Glomerular visceral epithelial cell (primary cell): ENCODE results near the gene TNS1.

ENCODE experiments used
- DNase-seq: peaks from one replicate; pipeline ENCODE4 v3.0.0-alpha.2; 2016; ENCODE audit errors: extremely low spot score

The TNS1 gene

GRCh38 chr2:217943446-217944321 lies 59.1 kb downstream of the TNS1 start:
- peak; percentile 90 for DNase-seq

DNA sequence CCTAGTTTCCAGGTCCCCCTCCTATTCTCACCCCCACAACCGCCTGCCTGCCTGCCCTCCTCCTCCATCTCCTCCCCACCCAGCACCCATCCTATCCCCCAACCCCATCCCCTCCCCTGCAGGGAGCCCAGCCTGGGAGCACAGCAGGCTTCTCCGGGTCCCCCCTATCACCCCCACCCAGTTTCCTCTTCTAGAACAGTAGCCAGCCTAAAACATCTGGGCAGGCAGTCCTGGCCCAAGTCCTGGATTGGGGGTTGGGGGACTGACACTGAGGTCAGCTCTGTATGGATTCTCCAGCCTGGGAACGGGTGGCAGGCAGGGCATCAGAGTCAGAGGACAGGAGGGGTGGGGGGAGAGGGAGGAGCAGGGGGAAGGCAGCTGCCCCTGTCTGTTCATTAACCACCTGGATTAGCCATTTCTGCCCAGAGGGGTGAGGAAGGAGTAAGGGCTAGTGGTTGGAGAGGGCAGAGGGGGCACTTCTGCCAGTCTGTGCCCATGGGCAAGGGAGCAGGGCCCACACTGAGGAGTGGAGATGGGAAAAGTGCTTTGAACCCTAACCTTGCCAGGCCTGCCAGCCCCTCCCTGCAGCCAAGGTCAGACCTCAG lies 60.0 kb downstream of the TNS1 start:
- DNase-seq: peak; percentile 76

- DNase-seq: no peak
Measured at GRCh38 chr2:217941886-217942728, 60.7 kb downstream of the TNS1 start.

DNA sequence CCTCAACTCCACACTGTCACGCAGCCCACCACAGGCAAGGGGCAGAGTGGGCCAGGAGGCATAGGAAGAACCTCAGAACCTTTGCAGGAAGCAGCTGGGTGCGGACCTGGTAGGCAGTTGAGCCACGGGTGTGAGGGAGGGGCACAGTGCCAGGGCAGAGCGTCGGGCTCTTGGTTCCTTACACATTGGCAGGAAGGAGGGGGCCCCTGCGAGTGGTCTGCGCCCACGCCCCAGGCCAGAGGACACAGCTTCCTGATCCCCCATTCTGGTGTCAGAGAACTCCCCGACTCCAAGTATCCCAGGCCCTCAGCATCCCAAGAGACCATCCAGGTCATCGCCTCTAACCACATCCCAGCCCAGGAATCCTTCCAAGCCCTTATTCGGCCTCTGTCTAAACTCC lies 61.5 kb downstream of the TNS1 start:
- DNase-seq: no peak

GRCh38 chr2:217940261-217941220 lies 62.3 kb downstream of the TNS1 start:
- DNase-seq: no peak

DNA sequence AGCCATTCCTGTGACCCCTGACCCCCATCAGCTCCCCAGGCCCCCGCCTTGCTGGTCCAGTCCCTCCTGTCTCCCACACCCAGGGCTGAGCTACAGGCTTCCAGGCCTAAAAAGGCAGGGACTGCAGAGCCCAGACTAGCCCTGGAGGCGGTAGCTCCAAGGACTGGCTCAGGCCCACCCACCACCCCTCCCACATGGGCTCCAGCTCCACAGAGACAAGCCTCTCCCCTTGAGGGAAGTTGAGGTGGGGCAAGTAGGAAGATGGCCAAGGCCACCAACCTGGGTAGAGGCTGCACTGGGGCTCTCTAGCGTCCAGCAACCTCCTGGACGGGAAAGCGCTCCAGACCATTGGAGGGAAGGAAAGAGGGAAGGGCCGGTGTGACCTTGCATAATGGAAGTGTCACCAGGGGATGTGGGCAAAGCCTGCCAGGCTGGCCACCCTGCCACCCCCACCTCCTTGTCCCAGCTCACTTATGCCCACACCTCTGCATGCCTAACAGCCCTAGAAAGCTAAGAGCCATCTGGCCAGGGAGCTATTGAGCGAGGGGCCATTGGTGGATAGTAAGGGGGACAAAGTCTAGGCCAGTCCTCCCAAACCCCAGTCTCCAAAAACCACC lies 63.1 kb downstream of the TNS1 start:
- DNase-seq: no peak

- no peak for DNase-seq
Measured at GRCh38 chr2:217939220-217939619, 63.6 kb downstream of the TNS1 start.

DNA sequence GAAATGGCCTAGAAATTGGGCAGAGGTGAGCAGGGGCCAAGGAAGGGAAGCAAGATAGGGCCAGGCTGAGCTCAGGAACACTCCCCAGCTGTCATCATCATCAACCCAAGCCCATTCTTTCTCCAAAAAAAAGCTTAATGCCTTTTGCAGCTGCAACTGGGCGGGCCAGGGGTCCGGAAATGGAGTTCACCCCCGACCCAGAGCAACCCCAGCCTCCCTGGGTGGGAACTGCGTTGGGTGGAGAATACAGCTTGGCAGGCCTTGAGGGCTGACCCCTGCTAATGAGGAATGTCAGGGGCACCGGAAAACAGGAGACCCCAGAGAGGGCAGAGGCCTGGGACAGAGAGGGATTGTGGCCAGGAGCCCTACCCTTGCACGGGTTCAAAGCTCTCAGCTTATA lies 64.8 kb downstream of the TNS1 start:
- no peak for DNase-seq

DNA sequence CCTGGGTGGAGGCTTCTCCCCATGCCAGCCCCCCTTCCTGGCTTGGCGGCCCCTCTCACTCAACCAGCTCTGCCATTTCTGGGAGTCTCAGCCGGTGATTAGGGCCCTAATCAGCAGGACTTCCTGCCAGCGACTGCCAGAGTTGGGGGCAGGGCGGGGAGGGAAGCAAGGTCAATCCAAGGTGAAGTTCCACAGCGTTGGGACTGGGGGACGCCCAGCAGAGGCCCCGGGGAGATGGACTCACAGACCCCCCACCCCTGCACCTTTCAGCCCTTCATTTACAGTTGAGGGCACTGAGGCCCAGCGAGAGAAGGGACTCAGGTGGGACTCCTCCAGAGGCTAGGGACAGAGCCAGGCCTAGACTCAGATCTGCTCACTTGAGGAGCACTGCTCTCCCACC lies 65.3 kb downstream of the TNS1 start:
- DNase-seq: no peak

- no peak for DNase-seq
Measured at GRCh38 chr2:217936952-217937351, 65.8 kb downstream of the TNS1 start.

DNA sequence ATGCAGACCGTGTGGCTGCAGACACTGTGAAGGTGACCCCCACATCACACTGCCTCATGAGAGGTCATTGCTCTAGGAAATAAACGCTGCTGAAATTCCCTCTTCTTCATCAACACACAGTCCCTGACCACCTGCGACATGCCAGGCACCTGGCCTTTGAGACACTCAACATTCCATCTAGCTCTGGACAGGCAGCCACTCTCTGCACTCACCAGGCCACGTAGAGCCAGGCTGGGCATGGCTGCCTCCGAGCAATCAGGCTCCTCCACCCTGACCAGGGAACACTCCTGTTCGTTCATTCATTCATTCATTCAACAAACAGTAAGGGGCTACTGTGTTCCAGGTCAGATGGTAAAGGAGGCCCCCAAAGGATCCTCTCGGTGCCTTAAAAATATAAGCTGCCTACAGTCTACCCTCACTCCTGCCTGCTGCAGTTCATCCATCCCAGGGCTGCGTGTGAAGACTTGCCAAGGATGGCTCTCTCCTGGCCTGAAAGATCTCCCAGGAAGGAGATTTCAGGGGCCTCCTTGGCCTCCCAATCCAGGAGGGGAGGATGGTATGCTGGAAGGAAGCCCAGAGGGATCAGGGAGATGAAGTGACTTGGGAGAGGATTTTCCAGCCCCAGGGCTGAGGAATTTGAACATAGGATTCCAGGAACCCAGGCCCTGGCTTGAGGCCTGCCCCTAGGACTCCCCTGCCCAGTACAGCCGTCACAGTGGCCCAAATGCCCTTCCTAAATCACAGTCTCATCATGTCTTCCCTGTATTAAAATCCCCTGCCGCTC lies 66.7 kb downstream of the TNS1 start:
- peak; percentile 69 for DNase-seq

GRCh38 chr2:217935235-217935879 lies 67.4 kb downstream of the TNS1 start:
- DNase-seq: peak; percentile 87

DNA sequence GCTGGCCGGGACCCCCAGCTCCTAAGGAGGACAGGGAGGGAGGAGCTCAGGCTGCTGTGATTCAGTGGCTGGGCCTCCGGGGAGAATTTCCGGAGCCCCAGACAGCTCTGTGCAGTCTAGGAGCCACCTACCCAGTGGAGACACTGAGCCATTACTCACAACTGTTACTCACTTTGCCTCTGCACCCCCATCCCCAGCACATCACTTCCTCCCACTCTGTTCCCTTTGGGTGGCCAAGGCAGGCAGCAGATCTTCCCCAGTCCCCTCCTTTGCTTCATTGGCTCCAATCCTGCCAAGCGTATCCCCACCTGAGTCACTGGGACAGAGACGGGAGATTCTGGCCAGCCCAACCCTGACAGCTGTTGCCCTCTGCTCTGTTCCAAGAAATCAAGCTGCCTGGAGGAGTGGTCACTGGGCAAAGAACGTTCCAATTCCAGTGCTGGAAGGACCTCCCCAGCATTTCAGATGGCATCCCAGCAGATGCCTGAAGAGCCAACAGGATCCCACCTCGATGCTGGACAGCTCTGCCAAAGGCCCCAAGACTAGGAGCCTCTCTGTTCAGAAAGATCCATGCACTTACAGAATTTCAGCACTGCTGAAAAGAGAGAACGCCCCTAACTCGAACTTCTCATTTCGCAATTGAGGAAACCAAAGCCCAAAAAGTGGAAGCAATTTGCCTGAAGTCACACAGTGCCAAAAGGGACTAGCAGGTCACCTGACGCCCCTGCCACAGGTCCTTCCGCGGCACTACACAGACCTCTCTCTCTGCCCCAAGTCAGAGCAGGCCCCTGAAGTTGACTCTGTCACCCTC lies 68.3 kb downstream of the TNS1 start:
- DNase-seq: peak; percentile 99

- no peak for DNase-seq
Measured at GRCh38 chr2:217933617-217933993, 69.2 kb downstream of the TNS1 start.

GRCh38 chr2:217932803-217933616 lies 69.8 kb downstream of the TNS1 start:
- DNase-seq: peak; percentile 67

DNA sequence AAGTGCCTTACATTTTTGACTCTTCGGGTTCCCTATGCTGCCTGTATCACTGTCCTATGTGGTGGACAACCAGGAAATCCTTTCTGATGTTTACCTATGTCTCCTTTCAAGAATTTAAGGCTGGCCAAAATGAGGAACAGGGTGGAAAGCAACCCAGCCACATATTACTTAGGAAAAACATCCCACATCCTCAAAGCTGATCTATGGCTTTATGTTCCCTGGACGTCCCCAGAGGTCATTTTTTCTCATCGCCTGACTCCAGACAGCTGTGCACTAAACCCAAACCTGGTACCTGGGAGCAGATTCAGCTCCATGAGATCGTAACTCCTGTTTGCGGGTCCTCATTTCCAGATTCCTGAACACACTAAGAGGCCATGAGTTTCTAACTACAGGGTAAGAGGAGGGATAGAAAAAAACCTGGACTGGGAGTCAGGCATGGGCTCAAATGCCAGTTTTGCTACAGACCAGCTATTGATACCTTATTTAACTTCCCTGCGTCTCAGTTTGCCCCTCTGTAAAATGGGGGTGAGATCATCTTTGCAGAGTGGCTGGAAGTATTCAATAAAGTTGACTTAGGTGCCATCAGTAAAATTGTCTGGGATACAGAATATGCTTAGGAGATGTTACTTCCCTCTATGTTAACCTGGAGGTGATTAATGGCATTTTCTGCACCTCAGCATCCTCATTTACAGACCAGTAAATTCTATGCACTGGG lies 70.8 kb downstream of the TNS1 start:
- no peak for DNase-seq
